GM19468 (cell line): ENCODE data around the gene SPAG9.
A peak's percentile ranks its signal among the peaks of the same experiment; 100 is the strongest.

ENCODE experiments used
- ATAC-seq: cut with Tn5 transposase; IDR thresholded peaks from one replicate; pipeline ENCODE4 v1.9.1; 2021; ENCODE audit warnings: mild to moderate bottlenecking, moderate library complexity, moderate number of reproducible peaks; ENCODE audit not compliant: unreplicated experiment; ENCODE audit errors: extremely low read depth

SPAG9 gene, protein sequence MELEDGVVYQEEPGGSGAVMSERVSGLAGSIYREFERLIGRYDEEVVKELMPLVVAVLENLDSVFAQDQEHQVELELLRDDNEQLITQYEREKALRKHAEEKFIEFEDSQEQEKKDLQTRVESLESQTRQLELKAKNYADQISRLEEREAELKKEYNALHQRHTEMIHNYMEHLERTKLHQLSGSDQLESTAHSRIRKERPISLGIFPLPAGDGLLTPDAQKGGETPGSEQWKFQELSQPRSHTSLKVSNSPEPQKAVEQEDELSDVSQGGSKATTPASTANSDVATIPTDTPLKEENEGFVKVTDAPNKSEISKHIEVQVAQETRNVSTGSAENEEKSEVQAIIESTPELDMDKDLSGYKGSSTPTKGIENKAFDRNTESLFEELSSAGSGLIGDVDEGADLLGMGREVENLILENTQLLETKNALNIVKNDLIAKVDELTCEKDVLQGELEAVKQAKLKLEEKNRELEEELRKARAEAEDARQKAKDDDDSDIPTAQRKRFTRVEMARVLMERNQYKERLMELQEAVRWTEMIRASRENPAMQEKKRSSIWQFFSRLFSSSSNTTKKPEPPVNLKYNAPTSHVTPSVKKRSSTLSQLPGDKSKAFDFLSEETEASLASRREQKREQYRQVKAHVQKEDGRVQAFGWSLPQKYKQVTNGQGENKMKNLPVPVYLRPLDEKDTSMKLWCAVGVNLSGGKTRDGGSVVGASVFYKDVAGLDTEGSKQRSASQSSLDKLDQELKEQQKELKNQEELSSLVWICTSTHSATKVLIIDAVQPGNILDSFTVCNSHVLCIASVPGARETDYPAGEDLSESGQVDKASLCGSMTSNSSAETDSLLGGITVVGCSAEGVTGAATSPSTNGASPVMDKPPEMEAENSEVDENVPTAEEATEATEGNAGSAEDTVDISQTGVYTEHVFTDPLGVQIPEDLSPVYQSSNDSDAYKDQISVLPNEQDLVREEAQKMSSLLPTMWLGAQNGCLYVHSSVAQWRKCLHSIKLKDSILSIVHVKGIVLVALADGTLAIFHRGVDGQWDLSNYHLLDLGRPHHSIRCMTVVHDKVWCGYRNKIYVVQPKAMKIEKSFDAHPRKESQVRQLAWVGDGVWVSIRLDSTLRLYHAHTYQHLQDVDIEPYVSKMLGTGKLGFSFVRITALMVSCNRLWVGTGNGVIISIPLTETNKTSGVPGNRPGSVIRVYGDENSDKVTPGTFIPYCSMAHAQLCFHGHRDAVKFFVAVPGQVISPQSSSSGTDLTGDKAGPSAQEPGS (N-terminal part only)

GRCh38 chr17:51120739-51121619 lies at the start of gene SPAG9:
Gene SPAG9 (minus strand): TSS chr17:51120868. CDS start chr17:51120656, 212 bp downstream.
- peak; percentile 69 for ATAC-seq

DNA sequence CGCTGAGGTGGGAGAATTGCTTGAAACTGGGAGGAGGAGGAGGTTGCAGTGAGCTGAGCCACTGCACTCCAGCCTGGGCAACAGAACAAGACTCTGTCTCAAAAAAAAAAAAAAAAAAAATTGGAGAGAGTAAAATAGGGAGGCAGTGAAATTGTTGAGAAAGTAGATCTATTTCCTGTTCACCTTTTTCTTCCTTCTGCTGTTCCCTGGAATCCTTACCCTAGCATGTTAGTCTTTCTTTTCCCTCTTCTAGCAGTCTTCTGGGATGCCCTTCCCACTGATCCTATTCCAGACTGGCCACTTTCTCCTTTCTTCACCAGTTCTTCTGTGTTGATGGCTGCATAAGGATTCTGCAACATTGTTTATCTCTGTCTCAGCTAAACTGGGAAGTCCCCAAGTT lies 48.7 kb upstream of the SPAG9 start:
- no peak for ATAC-seq

DNA sequence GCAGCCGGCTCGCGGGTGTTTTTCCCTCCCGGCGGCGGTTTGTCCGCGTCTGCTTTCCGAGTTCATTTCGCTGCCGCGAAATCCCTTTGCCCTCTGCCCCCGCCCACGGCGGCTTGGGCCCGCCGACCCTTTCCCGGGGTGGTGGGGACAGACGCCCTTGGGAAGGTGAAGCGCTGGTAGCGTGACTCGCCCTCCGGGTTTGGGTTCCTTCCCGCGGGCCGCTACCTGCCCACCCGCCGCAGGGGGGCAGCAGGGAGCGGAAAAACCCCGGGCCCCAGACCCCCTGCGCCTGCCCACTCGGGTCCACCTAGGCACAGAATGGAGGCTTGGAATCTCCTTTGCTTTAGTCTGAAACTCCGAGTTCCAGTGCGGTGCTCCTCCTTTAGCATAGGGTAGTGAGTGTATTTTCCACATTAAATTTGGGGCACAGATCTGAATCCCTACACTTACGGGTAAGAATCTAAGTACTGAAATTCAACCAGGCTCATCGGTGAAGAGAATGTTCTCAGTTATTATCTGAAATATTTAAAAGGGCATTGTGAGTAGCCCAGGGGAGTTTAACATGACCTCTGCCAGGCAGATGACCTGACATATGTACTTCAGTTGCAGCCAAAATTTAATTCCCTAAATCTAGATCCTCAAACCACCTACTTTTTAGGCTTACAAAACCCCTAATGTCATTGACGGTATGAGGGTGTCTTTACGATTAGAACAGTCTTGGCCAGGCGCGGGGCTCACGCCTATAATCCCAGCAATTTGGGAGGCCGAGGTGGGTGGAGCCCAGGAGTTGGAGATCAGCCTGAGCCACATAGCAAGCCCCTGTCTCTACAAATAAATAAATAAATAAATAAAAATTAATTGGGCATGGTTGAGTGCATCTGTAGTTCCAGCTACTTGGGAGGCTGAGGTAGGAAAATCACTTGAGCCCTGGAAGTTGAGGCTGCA lies 46.6 kb upstream of the SPAG9 start:
- no peak for ATAC-seq

- ATAC-seq: peak; percentile 63
These were observed 45.7 kb upstream of the SPAG9 start, which contains the start of gene NME2 for GRCh38 chr17:51166198-51166986. Gene NME2 (plus strand): TSS chr17:51166411. CDS start chr17:51166831, 420 bp downstream.

- no peak for ATAC-seq
These were observed 45.1 kb upstream of the SPAG9 start for GRCh38 chr17:51165680-51166197.

- no peak for ATAC-seq
These were observed 44.4 kb upstream of the SPAG9 start for GRCh38 chr17:51164911-51165679.

GRCh38 chr17:51161541-51161940 lies 40.9 kb upstream of the SPAG9 start:
- no peak for ATAC-seq

DNA sequence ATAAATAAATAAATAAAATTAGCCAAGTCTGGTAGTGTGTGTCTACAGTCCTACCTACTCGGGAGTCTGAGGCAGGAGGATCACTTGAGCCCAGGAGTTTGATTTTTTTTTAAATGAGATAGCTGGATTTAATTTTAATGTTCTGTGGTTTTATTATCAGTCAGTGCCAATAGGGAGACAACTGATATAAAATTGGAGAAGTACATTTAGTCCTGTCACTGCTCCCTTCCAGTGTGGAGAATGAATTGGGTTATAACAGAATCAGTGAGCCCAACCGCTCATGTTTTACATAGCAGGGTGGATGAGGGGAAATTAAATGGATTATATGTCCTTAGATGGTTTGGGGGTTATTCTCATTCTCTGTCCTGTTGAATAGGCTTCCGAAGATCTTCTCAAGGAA lies 38.9 kb upstream of the SPAG9 start:
- no peak for ATAC-seq

- ATAC-seq: no peak
These were observed 34.7 kb upstream of the SPAG9 start for GRCh38 chr17:51155416-51155815.

DNA sequence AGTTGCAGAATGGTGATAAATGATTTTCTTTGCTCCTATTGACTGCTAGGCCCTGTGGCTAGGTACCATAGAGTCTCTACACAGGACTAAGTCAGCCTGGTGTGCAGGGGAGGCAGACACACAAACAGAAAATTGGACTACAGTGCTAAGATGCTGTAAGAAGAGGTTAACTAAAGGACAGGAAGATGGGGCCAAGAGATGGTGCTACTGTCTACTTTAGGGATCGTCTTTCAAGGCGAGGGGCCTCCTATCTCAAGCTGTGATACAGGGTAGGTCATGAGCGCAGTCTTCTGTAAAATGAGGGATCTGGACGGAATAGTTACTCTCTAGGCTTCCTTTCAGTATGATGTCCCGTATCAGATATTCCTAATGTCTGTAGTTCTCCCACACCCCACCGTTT lies 33.5 kb upstream of the SPAG9 start:
- ATAC-seq: no peak

DNA sequence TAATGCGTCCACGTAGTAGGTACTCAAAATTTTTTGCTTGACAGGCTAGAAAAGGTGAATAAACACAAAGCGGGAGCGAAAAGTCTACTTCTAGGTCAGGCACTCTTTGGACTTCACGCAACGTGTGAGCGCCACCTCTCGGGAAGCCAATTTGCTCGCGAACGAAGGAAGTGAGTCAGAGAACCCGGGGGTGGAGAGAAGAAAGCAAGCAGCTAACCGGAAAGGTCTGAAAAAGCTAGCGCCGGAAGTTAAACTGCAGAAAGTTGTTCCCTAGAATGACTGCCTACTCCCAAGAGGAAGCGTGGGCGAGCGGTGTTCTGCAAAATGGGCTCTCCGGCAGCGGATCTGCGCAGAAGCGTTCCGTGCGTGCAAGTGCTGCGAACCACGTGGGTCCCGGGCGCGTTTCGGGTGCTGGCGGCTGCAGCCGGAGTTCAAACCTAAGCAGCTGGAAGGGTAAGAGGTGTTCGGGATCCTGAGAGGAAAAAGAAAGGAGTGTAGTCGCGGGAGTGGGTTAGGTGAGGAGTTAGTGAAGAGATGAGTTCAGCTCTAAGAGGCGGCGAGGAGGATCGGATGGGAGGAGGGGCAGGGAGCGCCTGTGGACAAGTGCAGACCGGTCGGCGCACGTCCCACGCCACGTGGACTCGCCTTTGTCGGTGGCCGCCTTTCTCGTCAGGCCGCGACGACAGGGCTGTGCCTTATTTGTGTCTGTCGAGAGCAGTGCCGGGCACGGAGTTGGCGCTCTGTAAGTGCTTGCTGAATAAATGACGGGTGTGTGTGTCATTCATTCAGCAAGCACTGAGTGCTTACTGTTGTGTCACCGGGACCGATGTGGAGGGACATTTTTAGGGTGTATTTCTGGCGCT lies 32.8 kb upstream of the SPAG9 start, which contains the start of gene NME1:
Gene NME1 (plus strand): TSS at position 350 of the 863 bp plus-strand sequence. CDS start 2,096 bp downstream, outside the sequence.
- peak; percentile 87 for ATAC-seq

DNA sequence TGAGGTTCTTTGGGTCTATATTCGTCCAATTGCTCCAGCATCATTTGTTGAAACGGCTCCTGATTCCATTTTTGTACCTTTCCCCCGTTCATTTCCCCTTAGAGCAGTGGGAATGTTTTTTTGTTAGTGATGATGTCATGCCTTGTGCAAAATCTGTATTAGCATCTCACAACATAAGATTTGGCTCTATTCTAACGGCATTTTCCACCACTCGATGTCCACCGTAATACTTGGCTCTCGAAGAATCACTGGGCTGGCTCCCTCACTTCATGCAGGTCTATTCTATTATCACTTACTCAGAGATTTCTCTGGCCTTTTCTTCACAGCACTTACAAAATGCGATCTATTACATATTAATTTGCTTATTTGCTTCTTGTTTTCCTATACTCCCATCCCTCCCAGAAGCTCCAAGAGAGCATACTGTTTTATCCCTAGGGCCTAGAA lies 32.1 kb upstream of the SPAG9 start:
- no peak for ATAC-seq

DNA sequence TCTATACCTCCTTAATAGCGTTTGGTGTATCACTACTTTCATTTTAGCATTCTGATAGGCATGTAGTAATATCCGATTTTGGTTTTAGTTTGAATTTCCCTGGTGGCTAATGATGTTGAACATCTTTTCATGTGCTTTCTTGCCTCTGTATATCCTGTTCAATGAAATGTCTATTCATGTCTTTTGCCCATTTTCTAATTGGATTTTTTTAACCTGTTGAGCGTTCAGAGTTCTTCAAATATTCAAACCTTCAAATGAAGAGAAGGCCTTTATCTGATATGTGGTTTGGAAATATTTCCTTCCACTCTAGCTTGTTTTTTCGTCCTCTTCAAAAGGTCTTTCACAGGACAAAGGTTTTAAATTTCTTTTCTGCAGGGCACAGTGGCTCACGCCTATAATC lies 30.3 kb upstream of the SPAG9 start:
- ATAC-seq: no peak

GRCh38 chr17:51149163-51149562 lies 28.5 kb upstream of the SPAG9 start:
- ATAC-seq: no peak

DNA sequence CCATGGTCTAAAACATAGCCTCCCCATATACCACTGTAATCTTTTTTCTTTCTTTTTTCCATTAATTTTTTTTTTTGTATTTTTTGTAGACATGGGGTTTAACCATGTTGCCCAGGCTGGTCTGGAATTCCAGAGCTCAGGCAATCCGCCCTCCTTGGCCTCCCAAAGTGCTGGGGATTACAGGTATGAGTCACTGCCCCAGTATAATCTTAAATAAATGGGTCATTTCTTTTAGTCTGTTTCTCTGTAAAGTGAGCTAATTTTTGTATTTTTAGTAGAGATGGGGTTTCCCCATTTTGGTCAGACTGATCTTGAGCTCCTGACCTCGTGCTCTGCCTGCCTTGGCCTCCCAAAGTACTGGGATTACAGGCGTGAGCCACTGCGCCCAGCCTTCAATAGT lies 27.0 kb upstream of the SPAG9 start:
- no peak for ATAC-seq
